HG03565 (cell line): Measurements from ENCODE around the gene AJAP1.
"Not testable (repeated sequence)": the region's sequence is repeated elsewhere in the genome, so short reads cannot be mapped to it uniquely, and the experiment has no call there.

Source experiments
- ATAC-seq: cut with Tn5 transposase; IDR thresholded peaks from one replicate; pipeline ENCODE4 v1.9.1; 2021; ENCODE audit warnings: mild to moderate bottlenecking, moderate library complexity; ENCODE audit not compliant: unreplicated experiment

Gene AJAP1

GRCh38 chr1:4657244-4657789, 2.9 kb downstream of the AJAP1 start:
- no peak for ATAC-seq

DNA sequence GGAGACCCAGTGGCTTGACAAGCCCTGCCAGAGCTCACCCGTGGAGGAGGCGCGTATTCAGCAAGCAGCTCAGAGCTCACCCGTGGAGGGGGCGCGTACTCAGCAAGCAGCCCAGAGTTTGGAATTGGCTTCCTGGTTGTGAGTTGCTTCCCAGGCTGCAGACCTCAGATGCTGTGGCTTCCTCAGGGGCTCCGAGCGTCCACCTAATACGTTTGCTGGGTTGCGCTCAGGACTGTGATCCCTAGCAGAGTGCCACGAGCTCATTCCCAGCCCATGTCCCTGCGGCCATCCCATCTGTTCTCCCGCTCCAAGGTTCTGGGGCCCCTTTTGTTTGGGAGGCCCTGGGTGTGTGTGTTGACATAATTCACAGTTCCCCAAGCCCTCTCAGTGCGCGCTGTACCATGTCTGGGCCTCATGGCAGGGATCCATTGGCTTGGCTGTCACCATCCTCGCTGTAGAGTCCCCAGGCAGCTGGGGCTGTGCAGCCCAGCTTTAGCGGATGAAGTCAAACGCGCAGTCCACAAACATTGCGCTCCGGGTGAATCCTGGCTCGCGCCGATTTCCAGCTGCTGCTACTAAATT, 3.6 kb downstream of the AJAP1 start:
- no peak for ATAC-seq

DNA sequence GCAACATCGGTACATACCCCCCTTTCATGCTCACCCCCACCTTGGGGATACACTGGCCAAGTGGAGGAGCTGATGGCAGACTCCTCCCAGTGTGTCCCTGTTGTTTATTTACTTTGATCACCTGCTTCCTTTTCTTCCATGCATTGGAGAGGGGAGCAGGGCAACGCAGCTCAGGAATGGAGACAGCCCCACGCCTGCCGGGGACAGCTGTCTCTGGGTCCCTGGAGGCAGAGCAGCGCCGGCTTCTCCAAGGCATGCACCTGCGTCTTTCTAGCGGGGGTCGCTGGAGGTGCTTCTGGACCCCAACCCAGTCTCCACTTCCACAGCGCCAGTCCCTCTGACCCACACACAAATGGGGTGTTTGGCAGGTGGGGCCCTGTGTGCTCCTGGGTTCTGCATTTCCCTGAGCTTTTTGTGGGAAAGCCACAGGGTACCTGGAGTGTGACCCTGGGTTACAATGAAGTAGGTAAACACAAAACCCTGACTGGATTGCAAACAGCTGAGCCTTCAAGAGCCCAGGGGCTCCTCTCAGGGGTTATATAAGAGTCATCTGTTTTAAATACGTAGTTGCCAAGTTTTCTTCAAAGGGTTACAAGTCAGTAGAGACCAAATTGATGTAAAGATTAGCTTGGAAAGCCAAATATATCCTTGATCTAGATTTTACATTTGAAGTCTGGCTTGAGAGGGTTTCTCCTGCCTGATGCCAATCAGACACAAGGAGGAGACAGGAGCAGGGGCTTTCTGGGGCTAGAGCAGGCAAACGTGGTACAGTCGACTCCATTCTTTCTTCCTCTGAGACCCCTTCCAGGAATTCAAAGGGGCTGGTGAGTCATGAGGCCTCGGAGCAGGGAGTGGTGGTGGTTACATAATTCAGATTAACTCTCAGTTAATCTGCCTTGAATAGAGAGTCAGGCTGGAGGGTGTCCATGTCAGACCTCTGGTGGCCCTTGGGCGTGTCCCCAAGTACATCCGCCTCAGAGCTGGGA, 4.5 kb downstream of the AJAP1 start:
- ATAC-seq, result no peak

DNA sequence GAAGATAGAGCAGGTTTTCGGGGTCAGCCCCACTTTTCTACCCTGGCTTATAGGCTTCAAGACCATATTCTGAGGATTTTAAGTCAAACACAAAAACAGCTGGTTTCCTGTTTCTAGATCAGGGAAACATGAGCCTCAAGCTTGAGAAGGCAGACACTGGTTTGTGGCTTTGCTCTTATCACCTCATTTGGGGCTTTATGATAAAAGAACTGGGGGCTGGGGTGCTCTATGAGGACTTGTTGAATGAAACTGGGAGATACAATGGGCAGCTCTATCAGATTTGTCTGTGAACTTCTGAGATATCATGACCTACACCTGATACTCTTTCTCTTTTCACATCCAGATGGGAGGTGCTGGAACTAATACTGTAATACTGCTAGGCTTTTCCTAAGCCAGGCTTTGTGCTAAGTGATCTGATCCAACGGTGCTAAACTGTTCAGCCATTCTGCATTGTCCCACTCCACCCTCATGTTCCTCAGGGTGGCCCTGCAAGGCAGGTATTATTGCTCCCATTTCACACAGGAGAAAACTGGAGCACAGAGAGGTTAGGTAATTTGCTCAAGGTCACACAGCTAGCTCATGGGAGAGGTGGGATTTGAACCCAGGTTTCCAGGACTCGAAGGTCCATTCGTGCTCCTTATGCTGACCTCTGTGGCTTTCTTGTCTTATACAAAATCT, 6.6 kb downstream of the AJAP1 start:
- ATAC-seq, result no peak

- ATAC-seq, result no peak
These were observed 7.1 kb downstream of the AJAP1 start for GRCh38 chr1:4661595-4661917.

GRCh38 chr1:4662168-4662567, 7.8 kb downstream of the AJAP1 start:
- ATAC-seq, result no peak

DNA sequence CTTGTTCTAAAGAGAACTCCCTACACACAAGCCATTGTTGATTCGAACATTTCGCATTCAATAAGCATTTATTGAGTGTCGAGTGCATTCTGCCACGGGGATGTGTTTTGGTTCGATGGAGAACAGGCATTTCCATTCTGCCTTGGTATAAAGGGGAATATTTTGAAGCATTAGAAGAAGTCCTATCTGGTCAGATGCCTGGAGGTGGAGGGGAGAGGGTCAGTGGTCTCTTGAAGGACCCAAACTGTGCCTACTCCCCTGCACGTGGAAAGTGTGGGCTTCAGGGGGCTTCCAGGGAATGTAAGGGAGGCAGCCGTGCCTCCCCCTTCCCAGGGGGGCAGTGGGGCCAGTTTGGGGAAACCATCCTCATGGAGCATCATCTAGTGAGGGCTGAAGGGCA, 8.3 kb downstream of the AJAP1 start:
- ATAC-seq, result no peak

- ATAC-seq, result no peak
These were observed 9.7 kb downstream of the AJAP1 start for GRCh38 chr1:4664095-4664494.

DNA sequence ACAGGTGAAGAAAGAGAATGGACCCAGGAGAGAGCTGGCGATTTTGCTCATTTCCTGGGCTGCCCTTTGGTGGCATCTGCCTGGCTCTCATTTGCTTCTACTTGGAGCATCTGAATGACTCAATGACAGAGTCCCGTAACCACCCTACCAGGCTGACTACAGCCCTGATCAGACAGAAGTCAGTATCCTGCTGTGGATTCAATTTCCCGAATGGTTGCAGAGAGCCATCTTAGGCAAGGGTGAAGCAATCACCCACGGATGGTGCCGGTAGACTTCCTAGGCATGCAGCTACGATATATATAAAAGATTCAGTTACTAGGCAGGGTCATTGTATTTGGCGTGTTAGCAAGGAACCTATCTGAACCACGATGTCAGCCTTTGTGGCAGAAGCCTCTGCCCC, 10.2 kb downstream of the AJAP1 start:
- ATAC-seq, result no peak

- no peak for ATAC-seq
These were observed 11.0 kb downstream of the AJAP1 start for GRCh38 chr1:4665456-4665855.

GRCh38 chr1:4666683-4667082, 12.3 kb downstream of the AJAP1 start:
- ATAC-seq, result not testable (repeated sequence)

DNA sequence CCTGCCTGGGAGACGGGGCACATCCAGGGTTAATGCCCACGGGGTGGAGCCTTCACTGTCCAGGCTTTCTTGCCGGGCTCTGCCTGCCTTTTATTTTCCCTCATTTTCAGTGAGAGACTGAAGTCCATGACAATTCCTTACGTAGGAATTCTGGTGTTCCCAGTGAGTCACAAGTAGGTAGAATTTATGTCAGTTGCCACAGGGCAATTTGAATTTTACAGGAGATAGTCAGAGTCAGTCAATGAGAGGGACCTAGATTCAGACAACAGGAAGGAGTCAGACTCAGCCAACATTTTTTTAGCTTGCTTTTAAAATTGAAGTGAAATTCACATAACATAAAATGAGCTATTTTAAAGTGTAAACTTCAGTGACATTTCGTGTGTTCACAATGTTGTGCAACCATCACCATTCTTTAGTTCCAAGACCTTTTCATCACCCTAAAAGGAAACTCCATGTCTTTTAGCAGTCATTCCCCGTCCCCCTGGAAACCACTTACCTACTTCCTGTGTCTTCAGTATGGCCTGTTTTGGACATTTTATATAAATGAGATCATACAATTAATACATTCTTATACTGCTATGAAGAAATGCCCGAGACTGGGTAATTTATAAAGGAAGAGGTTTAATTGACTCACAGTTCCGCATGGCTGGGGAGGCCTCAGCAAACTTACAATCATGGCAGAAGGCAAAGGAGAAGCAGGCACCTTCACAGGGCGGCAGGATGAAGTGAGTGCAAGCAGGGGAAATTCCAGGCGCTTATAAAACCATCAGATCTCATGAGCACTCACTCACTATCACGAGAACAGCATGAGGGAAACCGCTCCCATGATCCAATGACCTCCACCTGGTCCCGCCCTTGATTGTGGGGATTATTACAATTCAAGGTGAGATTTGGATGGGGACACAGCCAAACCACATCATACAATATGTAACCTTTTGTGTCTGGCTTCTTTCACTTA, 14.6 kb downstream of the AJAP1 start:
- no peak for ATAC-seq

GRCh38 chr1:4670265-4670664, 15.9 kb downstream of the AJAP1 start:
- ATAC-seq, result no peak

DNA sequence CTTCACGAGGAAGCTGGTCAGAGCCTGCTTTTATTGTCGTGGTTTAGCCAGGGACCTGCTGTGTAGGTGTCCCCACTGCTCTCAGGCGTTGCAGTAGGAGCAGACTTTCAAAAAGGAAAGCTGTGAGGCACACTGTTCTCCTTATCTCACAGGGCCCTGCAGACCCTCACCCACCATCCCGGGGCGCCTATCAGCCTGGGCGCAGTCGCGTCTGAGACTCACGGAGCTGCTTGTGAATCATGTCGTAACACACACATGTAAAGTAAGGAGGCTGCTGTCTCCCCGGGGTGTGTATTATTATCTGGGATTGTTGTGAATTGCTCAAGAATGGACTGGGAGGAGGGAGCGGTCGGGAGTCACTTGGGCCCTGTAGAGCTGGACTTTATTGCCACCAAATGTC, 17.4 kb downstream of the AJAP1 start:
- no peak for ATAC-seq

- ATAC-seq, result no peak
These were observed 19.1 kb downstream of the AJAP1 start for GRCh38 chr1:4673494-4673893.

DNA sequence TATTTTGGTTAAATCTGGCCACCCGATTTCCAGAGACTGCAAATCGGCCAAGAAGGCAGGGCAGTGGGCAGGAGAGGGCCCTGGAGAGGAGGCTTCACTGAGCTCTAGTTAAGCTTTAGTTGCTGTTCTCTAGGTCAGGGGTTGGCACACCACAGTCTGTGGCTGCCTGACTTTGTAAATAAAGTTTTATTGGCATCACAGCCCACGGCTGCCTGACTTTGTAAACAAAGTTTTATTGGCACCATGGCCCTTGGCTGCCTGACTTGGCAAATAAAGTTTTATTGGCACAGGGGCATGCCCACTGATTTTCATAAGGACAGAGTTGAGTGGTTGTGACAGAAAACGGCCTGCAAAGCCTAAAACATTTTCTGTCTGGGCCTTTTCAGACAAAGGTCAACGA, 19.7 kb downstream of the AJAP1 start:
- ATAC-seq, result no peak

DNA sequence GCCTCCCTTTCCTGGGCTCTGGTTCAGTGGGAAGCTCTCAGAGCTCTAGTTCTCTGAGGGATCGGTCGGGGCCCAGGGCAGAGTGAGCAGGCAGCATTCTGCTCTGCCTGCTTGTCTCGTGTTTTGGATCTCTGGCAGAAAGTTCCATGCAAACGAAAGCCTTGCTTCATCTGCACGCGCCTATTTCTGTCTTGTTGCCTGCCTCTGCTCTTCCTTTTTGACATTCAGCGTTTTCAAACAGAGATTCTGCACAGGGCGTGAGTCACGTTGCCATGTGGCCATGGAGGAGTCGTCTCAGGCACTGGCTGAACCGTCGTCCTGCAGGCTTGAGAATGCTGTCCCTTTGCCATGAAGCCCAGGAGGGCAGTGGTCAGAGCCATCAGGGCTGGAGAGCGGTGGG, 20.3 kb downstream of the AJAP1 start:
- no peak for ATAC-seq

DNA sequence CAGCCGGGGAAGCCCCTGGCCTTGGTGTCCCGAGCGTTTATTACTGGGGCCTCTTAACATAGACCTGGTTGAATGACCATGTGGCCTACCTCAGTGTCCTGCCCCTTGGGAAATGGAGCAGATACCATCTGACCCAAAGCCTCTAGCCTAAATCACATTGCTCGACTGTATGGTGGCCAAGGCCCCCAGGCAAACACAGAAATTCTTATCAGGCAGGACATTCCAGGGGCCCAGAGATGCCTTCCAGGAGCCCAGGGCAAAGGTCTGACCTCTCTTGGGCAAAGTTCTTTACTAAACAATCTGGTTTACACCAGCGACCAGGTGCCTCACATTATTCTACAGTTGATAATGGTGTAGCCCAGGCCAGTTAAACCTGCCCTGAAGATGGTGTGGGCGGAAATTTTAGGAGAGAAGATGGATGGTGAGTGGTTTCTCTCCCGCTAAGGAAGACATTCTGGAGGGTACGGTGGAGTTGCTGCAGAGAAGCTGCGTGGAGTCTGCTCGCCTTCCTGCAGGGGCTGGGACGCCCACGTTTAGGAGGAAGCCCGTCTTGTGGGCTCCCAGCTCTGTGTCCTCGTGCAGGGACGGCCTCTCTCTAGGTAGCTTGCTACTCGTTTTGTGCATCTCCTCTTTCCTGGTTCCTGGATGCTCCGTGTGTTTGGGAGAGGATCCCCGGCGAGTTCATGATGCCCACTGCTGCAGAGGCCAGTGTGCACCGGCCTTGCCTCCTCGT, 21.2 kb downstream of the AJAP1 start:
- ATAC-seq, result no peak

- no peak for ATAC-seq
These were observed 21.8 kb downstream of the AJAP1 start for GRCh38 chr1:4676253-4676652.

- ATAC-seq, result no peak
These were observed 23.2 kb downstream of the AJAP1 start for GRCh38 chr1:4677608-4678007.
